Natural killer cell (primary cell): ENCODE measurements around the gene FREM1. TPM values are rescaled to one million over a fixed set of nuclear protein-coding genes. Genes with fewer than 3 reads are reported as not detected.

Experiments
- ATAC-seq, 3 donors: fragments of 150-1000 bp in 2 of 3; fragments of 200-7000 bp in 1 of 3; cut with Tn5 transposase; 1 replicate in 1 of 3; 2 replicates in 2 of 3; pipeline ENCODE4 v1.10.0; 2021; ENCODE audit warnings: mild to moderate bottlenecking in 2 of 3, moderate library complexity in 2 of 3
- DNase-seq, 2 donors: peaks; one replicate each; pipeline versions ENCODE4 v3.0.0 to v3.0.0-alpha.2; 2013 to 2021; ENCODE audit warnings: mixed read lengths in 1 of 2
- H3K27ac ChIP-seq: one replicate; pipeline ENCODE4 v1.5.1; 2013; ENCODE audit warnings: mild to moderate bottlenecking, low read length
- H3K27me3 ChIP-seq: one replicate; pipeline ENCODE4 v1.6.1; 2013; ENCODE audit warnings: low read length; ENCODE audit not compliant: control insufficient read depth, insufficient read depth
- H3K36me3 ChIP-seq: one replicate; pipeline ENCODE4 v1.6.1; 2013; ENCODE audit warnings: low read length; ENCODE audit not compliant: control insufficient read depth, insufficient read depth
- H3K4me1 ChIP-seq: one replicate; pipeline ENCODE4 v1.6.1; 2013; ENCODE audit warnings: low read length; ENCODE audit not compliant: control insufficient read depth, insufficient read depth
- H3K4me3 ChIP-seq: one replicate; pipeline ENCODE4 v1.5.1; 2013; ENCODE audit warnings: low read length
- H3K9me3 ChIP-seq: one replicate; pipeline ENCODE4 v1.6.1; 2013; ENCODE audit warnings: low read length; ENCODE audit not compliant: control insufficient read depth, insufficient read depth
- H3K27ac Mint-ChIP-seq, 2 donors: one replicate each; pipeline ENCODE4 v1.8.0; 2022; ENCODE audit warnings: mild to moderate bottlenecking in 2 of 2, mixed read lengths in 2 of 2, moderate library complexity in 1 of 2
- H3K27me3 Mint-ChIP-seq, 2 donors: one replicate each; pipeline ENCODE4 v1.8.0; 2022; ENCODE audit warnings: low read depth in 2 of 2, mixed read lengths in 2 of 2
- H3K36me3 Mint-ChIP-seq: one replicate; pipeline ENCODE4 v1.8.0; 2022; ENCODE audit warnings: mixed read lengths
- H3K4me1 Mint-ChIP-seq, 2 donors: one replicate each; pipeline ENCODE4 v1.8.0; 2022; ENCODE audit warnings: mixed read lengths in 2 of 2
- H3K4me3 Mint-ChIP-seq: one replicate; pipeline ENCODE4 v1.8.0; 2022; ENCODE audit warnings: mild to moderate bottlenecking, moderate library complexity, mixed read lengths
- H3K9me3 Mint-ChIP-seq, 2 donors: one replicate each; pipeline ENCODE4 v1.8.0; 2022; ENCODE audit warnings: mixed read lengths in 2 of 2
- CTCF ChIP-seq: fragments of 200-600 bp; IDR thresholded peaks from one replicate; pipeline ENCODE4 v1.8.0; 2022; ENCODE audit warnings: antibody characterized with exemption
- WGBS: methylation state at CpG from one replicate; pipeline ENCODE4 v1.1.7; 2013; ENCODE audit warnings: missing lambda C conversion rate; ENCODE audit not compliant: insufficient coverage; 5-methylcytosine and 5-hydroxymethylcytosine counted together
- intact Hi-C: fragments of 100-400 bp; cut with micrococcal nuclease; formaldehyde crosslinking; loops from one replicate; pipeline ENCODE4 v1.14.2; 2022
- total RNA-seq, 4 donors: library from RNA; stranded (reverse); fragments of 120-200 nt in 1 of 4; gene quantifications; one replicate each; pipeline versions ENCODE4 v1.2.3 to v1.2.4, GENCODE V29; 2013 to 2022

FREM1 gene
- total RNA-seq, 3 donors from 2014 or later (not counting 1 experiment from before 2014, with no cell fraction given) = 0.05 TPM; not detected in 2

GRCh38 chr9:14722391-14723035 is 187.7 kb downstream of the FREM1 start, which contains the start of gene CER1:
Gene CER1 (minus strand): TSS chr9:14722733. CDS start chr9:14722672, 61 bp downstream.
- H3K4me1 Mint-ChIP-seq = no peaks in the 10 kb centered on the region
- no peak within 1 kb of the TSS for H3K4me3 Mint-ChIP-seq
- no peak for DNase-seq
- no peak within 1 kb of the TSS for H3K27ac ChIP-seq
- H3K9me3 ChIP-seq = no peaks in the 10 kb centered on the region
- no peaks in the 10 kb centered on the region for H3K36me3 ChIP-seq
- H3K36me3 Mint-ChIP-seq = no peaks in the 10 kb centered on the region
- no peaks in the 10 kb centered on the region for H3K27me3 ChIP-seq
- no peak for TF ChIP-seq CTCF
- WGBS = 84% methylated on average over 7 of the region's 7 CpGs
- H3K9me3 Mint-ChIP-seq = no peaks in the 10 kb centered on the region
- H3K27me3 Mint-ChIP-seq = peaks cover 9 to 36% of the 10 kb centered on the region in 2 donors
- no peak for ATAC-seq
- no peaks in the 10 kb centered on the region for H3K4me1 ChIP-seq
- H3K4me3 ChIP-seq = no peak within 1 kb of the TSS
- no peak within 1 kb of the TSS for H3K27ac Mint-ChIP-seq
- intact Hi-C loops = no loop called here

GRCh38 chr9:14719231-14719923 is 190.9 kb downstream of the FREM1 start:
- ATAC-seq (no peak), DNase-seq (no peak)
- no peaks in the 10 kb centered on the region for H3K9me3 Mint-ChIP-seq
- Histone ChIP-seq H3K4me1 (no peaks in the 10 kb centered on the region), H3K9me3 (no peaks in the 10 kb centered on the region), H3K27ac (no peak overlapping the region), H3K27me3 (no peaks in the 10 kb centered on the region), H3K4me3 (no peak overlapping the region), H3K36me3 (no peaks in the 10 kb centered on the region)
- H3K4me3 Mint-ChIP-seq = no peak overlapping the region
- H3K4me1 Mint-ChIP-seq = no peaks in the 10 kb centered on the region
- 70% methylated on average over 8 of the region's 8 CpGs for WGBS
- no peaks in the 10 kb centered on the region for H3K36me3 Mint-ChIP-seq
- H3K27ac Mint-ChIP-seq = no peak overlapping the region
- no peak for TF ChIP-seq CTCF
- H3K27me3 Mint-ChIP-seq = peaks cover 16 to 43% of the 10 kb centered on the region in 2 donors
- intact Hi-C loops = no loop called here

GRCh38 chr9:14715102-14715501 is 195.1 kb downstream of the FREM1 start:
- no peak for TF ChIP-seq CTCF
- Mint-ChIP-seq H3K9me3 (peaks cover 0 to 1% of the 10 kb centered on the region in 2 donors), H3K4me1 (peaks cover 0 to 5% of the 10 kb centered on the region in 2 donors), H3K27ac (no peak overlapping the region), H3K4me3 (no peak overlapping the region), H3K27me3 (peaks cover 23 to 28% of the 10 kb centered on the region in 2 donors), H3K36me3 (no peaks in the 10 kb centered on the region)
- no peak overlapping the region for H3K27ac ChIP-seq
- H3K27me3 ChIP-seq = no peaks in the 10 kb centered on the region
- DNase-seq (no peak), ATAC-seq (no peak)
- no peaks in the 10 kb centered on the region for H3K36me3 ChIP-seq
- no peaks in the 10 kb centered on the region for H3K4me1 ChIP-seq
- H3K9me3 ChIP-seq = no peaks in the 10 kb centered on the region
- WGBS = 94% methylated on average over 3 of the region's 4 CpGs
- intact Hi-C loops = no loop called here
- no peak overlapping the region for H3K4me3 ChIP-seq
